ENCODE results near the gene EPS15. TPM values are rescaled to one million over a fixed set of nuclear protein-coding genes. Genes with fewer than 3 reads are reported as not detected.
"Not testable (repeated sequence)": the region's sequence is repeated elsewhere in the genome, so short reads cannot be mapped to it uniquely, and the experiment has no call there.

EPS15 gene
- total and polyA plus RNA-seq, 2 donors from 2014 or later = 17.5 to 91.3 TPM

GRCh38 chr1:51439895-51440294 lies 79.2 kb downstream of the EPS15 start:
- intact Hi-C loops (cut with DNase I) = no loop called here
- Histone ChIP-seq H3K9me3 (ENCODE audit: control insufficient read depth in 2 of 3, insufficient read depth in 1 of 3, low read length in 3 of 3) (no peaks in the 10 kb centered on the region), H3K9ac (ENCODE audit: low read length in 3 of 3) (no peak overlapping the region), H3K4me1 (ENCODE audit: control insufficient read depth in 2 of 3, insufficient read depth in 2 of 3, low read depth in 1 of 3, low read length in 3 of 3) (peaks cover 0 to 3% (median 0%) of the 10 kb centered on the region in 3 donors), H3K27me3 (ENCODE audit: control insufficient read depth, insufficient read depth, low read length) (no peaks in the 10 kb centered on the region), H3K36me3 (ENCODE audit: control insufficient read depth in 2 of 3, insufficient read depth in 3 of 3, low read length in 3 of 3) (peaks cover 2 to 8% (median 4%) of the 10 kb centered on the region in 3 donors), H3K27ac (ENCODE audit: low read depth in 2 of 2, low read length in 2 of 2) (no peak overlapping the region), H3K4me3 (ENCODE audit: low read length in 3 of 3) (no peak overlapping the region)
- TF ChIP-seq, protein P1, sequence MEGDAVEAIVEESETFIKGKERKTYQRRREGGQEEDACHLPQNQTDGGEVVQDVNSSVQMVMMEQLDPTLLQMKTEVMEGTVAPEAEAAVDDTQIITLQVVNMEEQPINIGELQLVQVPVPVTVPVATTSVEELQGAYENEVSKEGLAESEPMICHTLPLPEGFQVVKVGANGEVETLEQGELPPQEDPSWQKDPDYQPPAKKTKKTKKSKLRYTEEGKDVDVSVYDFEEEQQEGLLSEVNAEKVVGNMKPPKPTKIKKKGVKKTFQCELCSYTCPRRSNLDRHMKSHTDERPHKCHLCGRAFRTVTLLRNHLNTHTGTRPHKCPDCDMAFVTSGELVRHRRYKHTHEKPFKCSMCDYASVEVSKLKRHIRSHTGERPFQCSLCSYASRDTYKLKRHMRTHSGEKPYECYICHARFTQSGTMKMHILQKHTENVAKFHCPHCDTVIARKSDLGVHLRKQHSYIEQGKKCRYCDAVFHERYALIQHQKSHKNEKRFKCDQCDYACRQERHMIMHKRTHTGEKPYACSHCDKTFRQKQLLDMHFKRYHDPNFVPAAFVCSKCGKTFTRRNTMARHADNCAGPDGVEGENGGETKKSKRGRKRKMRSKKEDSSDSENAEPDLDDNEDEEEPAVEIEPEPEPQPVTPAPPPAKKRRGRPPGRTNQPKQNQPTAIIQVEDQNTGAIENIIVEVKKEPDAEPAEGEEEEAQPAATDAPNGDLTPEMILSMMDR (IDR thresholded peaks at IDR 0.05; ENCODE audit: borderline replicate concordance, extremely low read depth, insufficient read depth) = no peak
- no peak for FAIRE-seq
- DNase-seq = no peak

DNA sequence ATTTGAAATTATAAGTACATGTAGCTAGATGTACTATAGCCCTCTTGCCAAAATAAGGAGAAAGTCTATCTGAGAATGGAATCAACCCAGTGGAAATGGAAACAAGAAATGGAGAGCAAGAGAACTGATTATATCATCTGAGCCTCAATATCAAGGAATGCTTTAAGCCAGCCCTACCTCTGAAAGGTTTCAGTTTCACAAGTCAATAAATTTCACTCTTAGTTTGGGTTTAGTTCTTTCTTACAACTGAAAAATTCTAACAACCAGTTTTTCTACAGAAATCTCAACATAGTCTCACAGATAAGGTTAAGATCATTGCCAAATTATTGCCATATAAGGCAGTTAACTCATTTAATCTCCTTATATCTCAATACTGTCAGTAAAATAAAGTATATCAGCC lies 80.0 kb downstream of the EPS15 start:
- intact Hi-C loops (cut with DNase I) = no loop called here
- no peak overlapping the region for H3K27ac ChIP-seq (ENCODE audit: low read depth in 2 of 2, low read length in 2 of 2)
- FAIRE-seq (no peak), DNase-seq (no peak)
- no peak overlapping the region for H3K4me3 ChIP-seq (ENCODE audit: low read length in 3 of 3)
- peaks cover 2 to 4% (median 3%) of the 10 kb centered on the region in 3 donors for H3K36me3 ChIP-seq (ENCODE audit: control insufficient read depth in 2 of 3, insufficient read depth in 3 of 3, low read length in 3 of 3)
- no peak overlapping the region for H3K9ac ChIP-seq (ENCODE audit: low read length in 3 of 3)
- H3K9me3 ChIP-seq (ENCODE audit: control insufficient read depth in 2 of 3, insufficient read depth in 1 of 3, low read length in 3 of 3) = no peaks in the 10 kb centered on the region
- TF ChIP-seq, protein P1 (IDR thresholded peaks at IDR 0.05; ENCODE audit: borderline replicate concordance, extremely low read depth, insufficient read depth) = no peak
- no peaks in the 10 kb centered on the region for H3K4me1 ChIP-seq (ENCODE audit: control insufficient read depth in 2 of 3, insufficient read depth in 2 of 3, low read depth in 1 of 3, low read length in 3 of 3)
- no peaks in the 10 kb centered on the region for H3K27me3 ChIP-seq (ENCODE audit: control insufficient read depth, insufficient read depth, low read length)

GRCh38 chr1:51437391-51437790 lies 81.7 kb downstream of the EPS15 start:
- H3K9me3 ChIP-seq (ENCODE audit: control insufficient read depth in 2 of 3, insufficient read depth in 1 of 3, low read length in 3 of 3); H3K27me3 ChIP-seq (ENCODE audit: control insufficient read depth, insufficient read depth, low read length); H3K27ac ChIP-seq (ENCODE audit: low read depth in 2 of 2, low read length in 2 of 2); H3K9ac ChIP-seq (ENCODE audit: low read length in 3 of 3); H3K36me3 ChIP-seq (ENCODE audit: control insufficient read depth in 2 of 3, insufficient read depth in 3 of 3, low read length in 3 of 3); FAIRE-seq; H3K4me1 ChIP-seq (ENCODE audit: control insufficient read depth in 2 of 3, insufficient read depth in 2 of 3, low read depth in 1 of 3, low read length in 3 of 3); H3K4me3 ChIP-seq (ENCODE audit: low read length in 3 of 3); DNase-seq; intact Hi-C loops (cut with DNase I): not testable (repeated sequence)

GRCh38 chr1:51435878-51436277 lies 83.2 kb downstream of the EPS15 start:
- intact Hi-C loops (cut with DNase I) = no loop called here
- Histone ChIP-seq H3K4me3 (ENCODE audit: low read length in 3 of 3) (no peak overlapping the region), H3K9me3 (ENCODE audit: control insufficient read depth in 2 of 3, insufficient read depth in 1 of 3, low read length in 3 of 3) (no peaks in the 10 kb centered on the region), H3K9ac (ENCODE audit: low read length in 3 of 3) (no peak overlapping the region), H3K4me1 (ENCODE audit: control insufficient read depth in 2 of 3, insufficient read depth in 2 of 3, low read depth in 1 of 3, low read length in 3 of 3) (no peaks in the 10 kb centered on the region), H3K27me3 (ENCODE audit: control insufficient read depth, insufficient read depth, low read length) (no peaks in the 10 kb centered on the region), H3K36me3 (ENCODE audit: control insufficient read depth in 2 of 3, insufficient read depth in 3 of 3, low read length in 3 of 3) (peaks cover 2 to 4% (median 3%) of the 10 kb centered on the region in 3 donors), H3K27ac (ENCODE audit: low read depth in 2 of 2, low read length in 2 of 2) (no peak overlapping the region)
- FAIRE-seq (no peak), DNase-seq (no peak)
- TF ChIP-seq, protein P1 (IDR thresholded peaks at IDR 0.05; ENCODE audit: borderline replicate concordance, extremely low read depth, insufficient read depth) = no peak
